Measurements from ENCODE around the gene TAX1BP3. TPM values are rescaled to one million over a fixed set of nuclear protein-coding genes. Genes with fewer than 3 reads are reported as not detected.

Gene TAX1BP3
- total RNA-seq (2016; rRNA removed; fragmentation: Illumina TruSeq; extraction: Trizol) (44.5 and 45.1 TPM in 2 replicates), polyA plus RNA-seq (2011; rRNA removed) (16.7 and 20.4 TPM in 2 replicates), polyA minus RNA-seq (2011; rRNA and poly(A)+ RNA removed; ENCODE audit: low replicate concordance) (23.4 and 40.0 TPM in 2 replicates), Bru-seq, nascent RNA (percentile 67 among the genes with signal in this experiment), BruChase-seq, experiment 1, labeled RNA remaining after a 6-hour chase (percentile 91 among the genes with signal in this experiment), BruChase-seq, experiment 2, labeled RNA remaining after a 2-hour chase (percentile 77 among the genes with signal in this experiment)
- total RNA-seq (2016; cell fraction: cytosol; rRNA removed; fragmentation: Illumina TruSeq; extraction: Trizol; ENCODE audit: low read depth), result 20.2 and 21.9 TPM in 2 replicates
- 43.7 and 44.8 TPM in 2 replicates for total RNA-seq (2016; cell fraction: insoluble cytoplasmic fraction; rRNA removed; fragmentation: Illumina TruSeq; extraction: Trizol)
- total RNA-seq (2016; cell fraction: membrane; rRNA removed; fragmentation: Illumina TruSeq; extraction: Trizol), result 44.2 and 51.0 TPM in 2 replicates
- 17.2 and 23.9 TPM in 2 replicates for total RNA-seq (2016; cell fraction: nucleus; rRNA removed; fragmentation: Illumina TruSeq; extraction: Trizol)
- polyA plus RNA-seq (2011; cell fraction: cytosol; rRNA removed), result 27.1 and 29.0 TPM in 2 replicates
- 19.8 and 21.2 TPM in 2 replicates for polyA plus RNA-seq (2011; cell fraction: nucleus; rRNA removed)
- 14.6 and 15.5 TPM in 2 replicates for polyA plus RNA-seq (2012)
- 23.2 and 28.8 TPM in 2 replicates for polyA plus RNA-seq (2016; cell fraction: cytosol; fragmentation: Illumina TruSeq; extraction: Trizol; ENCODE audit: low read depth)
- 43.3 and 55.1 TPM in 2 replicates for polyA plus RNA-seq (2016; cell fraction: insoluble cytoplasmic fraction; fragmentation: Illumina TruSeq; extraction: Trizol; ENCODE audit: low read depth)
- 46.7 and 49.7 TPM in 2 replicates for polyA plus RNA-seq (2016; cell fraction: membrane; fragmentation: Illumina TruSeq; extraction: Trizol; ENCODE audit: low read depth)
- polyA plus RNA-seq (2016; cell fraction: nucleus; fragmentation: Illumina TruSeq; extraction: Trizol; ENCODE audit: insufficient read depth, low read depth), result 31.7 and 35.3 TPM in 2 replicates
- 12.6 and 16.6 TPM in 2 replicates for polyA minus RNA-seq (2011; cell fraction: cytosol; rRNA and poly(A)+ RNA removed)
- polyA minus RNA-seq (2011; cell fraction: nucleus; rRNA and poly(A)+ RNA removed), result 11.7 and 13.6 TPM in 2 replicates
- long read RNA-seq, experiment 1, transcript TAX1BP3-201 (4 exons, 1,377 nt), result major isoform, 14 of 18 reads
- long read RNA-seq, experiment 1, partial matches to known transcripts, result 0 of 18 reads
- long read RNA-seq, experiment 1, other reads (novel, unspliced or antisense), result 3 of 18 reads
- long read RNA-seq, experiment 2, transcript TAX1BP3-201 (4 exons, 1,377 nt), result major isoform, 41 of 77 reads
- long read RNA-seq, experiment 2, partial matches to known transcripts, result 32 of 77 reads
- long read RNA-seq, experiment 2, other reads (novel, unspliced or antisense), result 4 of 77 reads

- Histone ChIP-seq H3K4me2 (ENCODE audit: low read depth, low read length) (peak within 1 kb of the TSS; percentile 90), H3K27me3 (ENCODE audit: control insufficient read depth in 1 of 2, insufficient read depth in 2 of 2, low read length in 2 of 2) (no peaks in the 10 kb centered on the region; a peak in 1 of 5 replicates), H3K9ac (ENCODE audit: insufficient read depth, low read depth, low read length) (peak within 1 kb of the TSS; percentile 95), H3K36me3 (replicated peaks in 1 of 2; ENCODE audit: control insufficient read depth in 1 of 2, insufficient read depth in 2 of 2, low read length in 2 of 2) (peaks cover 2 to 8% of the 10 kb centered on the region in 2 experiments; a peak in 3 of 5 replicates), H4K20me1 (ENCODE audit: insufficient read depth, low read length) (peaks cover 4% of the 10 kb centered on the region; the same call in 1 of the 2 replicates), H3K4me3 (replicated peaks in 1 of 3; ENCODE audit: insufficient read depth in 1 of 3, low read depth in 2 of 3, low read length in 3 of 3) (peak within 1 kb of the TSS; percentile 89 to 97 (median 95)), H3K4me1 (ENCODE audit: insufficient read depth, low read length) (peaks cover 44% of the 10 kb centered on the region), H3K79me2 (ENCODE audit: insufficient read depth, low read length) (peaks cover 24% of the 10 kb centered on the region), H3K27ac (ENCODE audit: extremely low read length, insufficient read depth, low read length) (peak within 1 kb of the TSS; percentile 96), H3K9me3 (ENCODE audit: low read length) (no peaks in the 10 kb centered on the region), H2AFZ (ENCODE audit: low read length) (no peak within 1 kb of the TSS)
- POLR2A ChIA-PET, result interaction anchor here (0.8 to 3.6 kb wide), 20 partner anchors 10 to 178 kb away, joined by 3 to 74 read pairs (median 6); partner anchors contain the start of genes CTNS, HASPIN, NCBP3 and P2RX5
- CTCF ChIA-PET (ENCODE audit: low intra/inter-chr PET ratio, low total read pairs), result no interaction called here
- intact Hi-C loops (cut with micrococcal nuclease; ENCODE audit: unreplicated experiment), result no loop called here
- ATAC-seq (peak; percentile 89), DNase-seq (ENCODE audit: low spot score) (peak; percentile 95), FAIRE-seq (peak; percentile 12)
- no TSS peak for BruUV-seq (replicated peaks)
- in situ Hi-C loops (cut with HindIII; ENCODE audit: extremely low pct_ligation_motif_present, low pct_unique_long_range_greater_than_20kb), result loop anchor here (10.0 kb wide), 1 partner anchor 624 kb away; no protein-coding TSS in a partner anchor
- 0% methylated on average over 3 of the region's 89 CpGs for WGBS (ENCODE audit: low lambda C conversion rate)
- TF ChIP-seq ZNF253 (CRISPR knock-in tag; IDR thresholded peaks at IDR 0.05; ENCODE audit: borderline replicate concordance) (0 out of 2 replicates have a peak, but pooled peaks have one; percentile 27), ZNF251 (CRISPR knock-in tag; IDR thresholded peaks at IDR 0.05) (no peak), ZNF704 (CRISPR knock-in tag; IDR thresholded peaks at IDR 0.05; ENCODE audit: borderline replicate concordance) (peak; percentile 92), RXRA (CRISPR knock-in tag; IDR thresholded peaks at IDR 0.05) (peak; percentile 13; the same call in 1 of the 2 replicates), ZNF382 (CRISPR knock-in tag; IDR thresholded peaks at IDR 0.05; ENCODE audit: borderline replicate concordance) (no peak), YEATS2 (CRISPR knock-in tag; IDR thresholded peaks at IDR 0.05; ENCODE audit: borderline replicate concordance) (peak; percentile 62; the same call in 1 of the 2 replicates), ATM (IDR thresholded peaks at IDR 0.05; ENCODE audit: borderline replicate concordance) (no peak), ATF5 (CRISPR knock-in tag; IDR thresholded peaks at IDR 0.05; ENCODE audit: low read depth) (no peak), ATRX (CRISPR knock-in tag; IDR thresholded peaks at IDR 0.05; ENCODE audit: borderline replicate concordance) (no peak), ZBTB20 (CRISPR knock-in tag; IDR thresholded peaks at IDR 0.05; ENCODE audit: borderline replicate concordance, low read depth) (0 out of 2 replicates have a peak, but pooled peaks have one; percentile 58), BRD4 (CRISPR knock-in tag; IDR thresholded peaks at IDR 0.05) (peak; percentile 12; the same call in 1 of the 2 replicates), RFX1 (IDR thresholded peaks at IDR 0.05) (no peak), RARG (CRISPR knock-in tag; IDR thresholded peaks at IDR 0.05; ENCODE audit: low read depth) (no peak; the same call in 1 of the 2 replicates), XBP1 (CRISPR knock-in tag; IDR thresholded peaks at IDR 0.05) (no peak)
Observed at GRCh38 chr17:3668279-3669084, at the start of gene TAX1BP3, which contains the start of gene EMC6. TSS of gene TAX1BP3 (minus strand) at chr17:3668578. CDS start at chr17:3668526, 52 bp downstream. TSS of gene EMC6 (plus strand) at chr17:3668812. CDS start at chr17:3669147, 335 bp downstream.
